Measurements from ENCODE around the gene ACOT12.
"Not testable (repeated sequence)": the region's sequence is repeated elsewhere in the genome, so short reads cannot be mapped to it uniquely, and the experiment has no call there.

Gene ACOT12

DNA sequence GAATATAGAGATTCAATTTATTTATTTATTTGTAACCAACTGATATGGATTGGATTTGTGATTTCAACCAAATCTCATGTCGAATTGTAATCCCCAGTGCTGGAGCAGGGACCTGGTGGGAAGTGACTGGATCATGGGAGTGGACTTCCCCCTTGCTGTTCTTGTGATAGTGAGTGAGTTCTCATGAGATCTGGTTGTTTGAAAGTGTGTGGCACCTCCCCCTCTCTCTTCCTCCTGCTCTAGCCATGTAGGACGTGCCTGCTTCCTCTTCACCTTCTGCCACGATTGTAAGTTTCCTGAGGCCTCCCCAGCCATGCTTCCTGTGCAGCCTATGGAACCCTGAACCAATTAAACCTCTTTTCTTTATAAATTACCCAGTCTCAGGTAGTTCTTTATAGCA is 55.7 kb downstream of the ACOT12 start:
- DNase-seq (ENCODE audit: low spot score): not testable (repeated sequence)

- no peak for DNase-seq (ENCODE audit: low spot score)
Measured at GRCh38 chr5:81337803-81338202, 56.1 kb downstream of the ACOT12 start.

DNA sequence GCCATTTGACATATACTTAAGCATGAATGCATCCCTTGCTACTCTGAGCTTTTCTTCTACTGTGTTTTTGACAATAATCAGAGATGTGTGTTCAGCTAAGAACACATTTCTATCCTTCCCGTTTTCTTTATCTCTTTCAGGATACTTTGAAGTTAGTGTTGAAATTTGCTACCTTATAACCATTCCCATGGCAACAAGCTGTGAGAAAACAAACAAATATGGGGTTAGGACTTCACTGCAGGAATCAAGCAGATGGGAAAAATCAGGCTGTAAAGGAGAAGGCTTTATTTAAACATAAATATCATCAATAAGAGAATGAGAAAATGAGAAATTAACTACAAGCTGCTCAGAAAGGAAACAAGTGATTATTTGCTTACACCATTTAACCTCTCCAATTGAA is 57.4 kb downstream of the ACOT12 start:
- DNase-seq (ENCODE audit: low spot score): no peak

GRCh38 chr5:81335946-81336345 is 58.0 kb downstream of the ACOT12 start:
- no peak for DNase-seq (ENCODE audit: low spot score)

GRCh38 chr5:81334304-81335061 is 59.5 kb downstream of the ACOT12 start:
- DNase-seq (ENCODE audit: low spot score): no peak

- no peak for DNase-seq (ENCODE audit: low spot score)
Measured at GRCh38 chr5:81326554-81326953, 67.4 kb downstream of the ACOT12 start.

- DNase-seq (ENCODE audit: low spot score): no peak
Measured at GRCh38 chr5:81317536-81317935, 76.4 kb downstream of the ACOT12 start.

DNA sequence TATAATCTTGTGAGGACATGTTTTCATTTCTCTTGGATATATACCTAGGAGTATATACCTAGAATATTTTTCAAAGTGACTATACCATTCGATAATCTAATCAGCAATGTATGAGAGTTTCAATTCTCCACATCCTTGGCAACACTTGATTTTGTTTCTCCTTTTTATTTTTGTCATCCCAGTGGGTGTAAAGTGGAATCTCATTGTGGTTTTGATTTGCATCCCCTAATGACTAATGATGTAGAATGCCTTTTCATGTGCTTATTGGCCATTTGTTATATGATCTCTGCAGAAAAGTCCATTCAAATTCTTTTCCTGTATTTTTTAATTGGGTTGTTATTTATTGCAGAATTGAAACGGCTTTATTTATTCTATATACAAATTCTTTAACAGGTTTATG is 77.4 kb downstream of the ACOT12 start:
- no peak for DNase-seq (ENCODE audit: low spot score)

- DNase-seq (ENCODE audit: low spot score): no peak
Measured at GRCh38 chr5:81315830-81316229, 78.1 kb downstream of the ACOT12 start.

DNA sequence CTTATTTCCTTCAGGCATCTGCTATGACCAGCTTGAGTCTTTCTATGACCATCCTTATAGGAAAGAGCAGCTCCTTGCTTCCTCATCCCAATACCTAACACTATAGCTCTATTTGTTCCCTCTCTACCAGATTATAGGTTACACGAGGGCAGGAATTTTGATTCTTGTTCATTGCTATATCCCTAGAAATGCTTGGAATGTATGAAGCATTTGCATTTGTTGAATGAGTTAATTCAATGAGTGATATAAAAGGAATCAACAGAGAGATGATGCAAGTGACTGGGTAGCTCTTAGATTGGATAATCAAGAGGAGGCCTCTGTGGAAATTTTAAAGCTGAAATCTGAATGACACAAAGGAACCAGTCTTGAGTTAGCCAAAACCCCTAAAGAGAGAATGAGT is 78.6 kb downstream of the ACOT12 start:
- DNase-seq (ENCODE audit: low spot score): no peak

DNA sequence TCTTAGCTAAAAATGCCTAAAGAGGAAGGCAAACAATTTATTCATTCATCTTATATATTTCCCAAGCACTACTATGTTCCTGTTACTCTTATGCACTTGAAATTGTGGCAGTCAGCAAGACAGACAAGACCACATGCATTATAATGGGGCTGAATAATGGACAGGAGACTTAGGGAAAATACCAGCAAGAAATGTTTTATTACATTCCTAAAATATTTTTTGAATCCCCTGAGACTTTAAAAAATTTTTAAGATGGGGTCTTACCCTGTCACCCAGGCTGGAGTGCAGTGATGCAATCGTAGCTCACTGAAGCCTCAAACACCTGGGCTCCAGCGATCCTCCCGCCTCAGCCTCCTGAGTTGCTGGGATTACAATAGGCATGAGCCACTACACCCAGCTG is 79.4 kb downstream of the ACOT12 start:
- no peak for DNase-seq (ENCODE audit: low spot score)

DNA sequence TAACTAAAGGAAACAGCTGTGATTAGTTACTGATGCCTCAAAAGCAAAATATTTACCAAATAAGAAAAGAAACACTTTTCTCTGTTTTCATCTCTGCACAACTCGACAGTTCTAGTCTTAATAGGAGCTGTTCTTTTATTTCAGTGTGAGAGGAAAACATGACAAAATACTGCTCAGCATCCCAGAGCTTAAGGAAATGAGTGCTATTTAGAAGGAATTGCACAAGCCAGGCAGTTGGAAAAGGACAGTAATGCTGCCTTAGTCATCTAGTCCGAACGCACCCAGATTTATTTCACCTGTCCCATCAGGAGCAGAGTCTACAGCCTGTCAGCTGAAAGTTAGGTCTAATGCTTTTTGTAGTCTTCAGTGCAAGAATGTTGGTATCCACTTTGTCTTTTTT is 80.2 kb downstream of the ACOT12 start:
- DNase-seq (ENCODE audit: low spot score): no peak

DNA sequence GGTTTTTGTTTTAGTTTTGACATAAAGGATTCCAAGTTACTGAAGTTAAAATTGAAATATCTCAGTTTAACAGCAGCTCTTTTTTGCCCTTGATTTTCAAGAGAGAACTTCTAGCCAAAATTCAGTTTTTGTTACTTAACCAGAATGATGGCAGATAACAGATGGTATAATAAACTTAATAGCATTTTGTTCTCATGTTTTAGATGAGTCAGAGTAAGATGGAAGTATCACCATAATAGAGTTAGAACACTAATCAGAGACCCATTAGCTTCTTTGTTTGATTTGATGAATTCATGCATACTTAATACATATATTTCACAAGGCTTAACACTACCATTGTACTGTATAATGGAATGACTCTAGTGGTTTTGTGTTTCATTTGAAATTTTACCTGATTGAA is 80.7 kb downstream of the ACOT12 start:
- no peak for DNase-seq (ENCODE audit: low spot score)

- DNase-seq (ENCODE audit: low spot score): no peak
Measured at GRCh38 chr5:81310402-81311063, 83.4 kb downstream of the ACOT12 start.

DNA sequence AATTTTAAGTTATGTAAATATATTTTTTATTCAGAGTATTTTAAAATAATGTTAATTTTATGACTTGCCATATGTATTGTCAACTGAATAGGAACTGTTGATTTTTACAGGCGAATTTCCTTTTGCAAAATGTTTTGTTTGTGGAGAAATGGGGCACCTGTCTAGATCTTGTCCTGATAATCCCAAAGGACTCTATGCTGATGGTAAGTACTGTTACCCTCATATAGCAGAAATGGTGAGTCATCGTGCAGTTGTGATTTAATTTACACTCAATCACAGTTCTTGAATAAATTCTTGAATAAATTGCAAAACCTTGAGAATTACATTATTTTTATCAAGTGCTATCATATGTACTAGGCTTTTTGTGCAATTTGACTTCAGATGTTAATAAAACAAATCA is 85.1 kb downstream of the ACOT12 start:
- DNase-seq (ENCODE audit: low spot score): no peak

GRCh38 chr5:81305785-81306184 is 88.1 kb downstream of the ACOT12 start:
- no peak for DNase-seq (ENCODE audit: low spot score)

- DNase-seq (ENCODE audit: low spot score): no peak
Measured at GRCh38 chr5:81303563-81303962, 90.4 kb downstream of the ACOT12 start.

GRCh38 chr5:81302596-81302995 is 91.3 kb downstream of the ACOT12 start:
- DNase-seq (ENCODE audit: low spot score): no peak

DNA sequence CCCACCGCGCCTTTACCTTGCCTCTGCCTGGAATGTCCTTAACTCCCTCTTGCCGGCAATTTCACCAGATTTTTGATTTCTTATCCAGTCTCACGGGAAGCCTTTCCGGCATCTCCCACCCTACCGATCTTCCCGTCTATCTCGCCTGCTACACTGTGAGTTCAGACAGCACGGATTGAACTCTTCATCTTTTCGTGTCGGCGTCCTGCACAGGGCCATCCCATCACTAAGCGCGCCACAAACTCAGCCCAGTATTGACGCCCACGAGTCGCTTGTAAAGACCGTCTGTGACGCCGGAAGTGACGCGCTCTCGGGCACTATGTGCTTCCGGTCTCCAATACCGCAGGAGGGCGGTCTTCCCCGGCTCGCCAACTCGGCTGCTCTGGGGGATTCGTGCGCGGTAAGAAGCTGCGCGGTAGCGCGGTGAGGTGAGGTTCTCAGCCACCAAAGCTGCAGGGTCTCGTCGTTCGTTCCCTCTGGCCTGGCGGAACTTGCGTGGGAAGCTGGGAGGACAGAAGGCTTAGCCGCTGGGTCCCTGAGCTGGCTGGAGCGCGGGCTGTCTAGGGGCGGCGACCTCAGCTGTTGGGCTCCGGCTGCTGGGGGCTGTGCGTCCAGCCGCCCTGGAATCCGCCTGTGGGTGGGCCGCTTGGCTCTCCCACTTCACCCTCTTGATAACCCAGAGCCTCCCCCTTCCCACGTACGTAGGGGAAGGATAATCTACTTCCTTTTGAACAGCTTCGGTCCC is 92.5 kb downstream of the ACOT12 start, which contains the start of gene ZCCHC9:
ZCCHC9 (plus strand) TSS at position 317 of the 745 bp plus-strand sequence. CDS start 3,171 bp downstream, outside the sequence.
- peak; percentile 91 for DNase-seq (ENCODE audit: low spot score)

GRCh38 chr5:81300921-81301270 is 93.0 kb downstream of the ACOT12 start:
- DNase-seq (ENCODE audit: low spot score): no peak

GRCh38 chr5:81297531-81297930 is 96.4 kb downstream of the ACOT12 start:
- no peak for DNase-seq (ENCODE audit: low spot score)

- DNase-seq (ENCODE audit: low spot score): not testable (repeated sequence)
Measured at GRCh38 chr5:81294021-81294420, 99.9 kb downstream of the ACOT12 start.

DNA sequence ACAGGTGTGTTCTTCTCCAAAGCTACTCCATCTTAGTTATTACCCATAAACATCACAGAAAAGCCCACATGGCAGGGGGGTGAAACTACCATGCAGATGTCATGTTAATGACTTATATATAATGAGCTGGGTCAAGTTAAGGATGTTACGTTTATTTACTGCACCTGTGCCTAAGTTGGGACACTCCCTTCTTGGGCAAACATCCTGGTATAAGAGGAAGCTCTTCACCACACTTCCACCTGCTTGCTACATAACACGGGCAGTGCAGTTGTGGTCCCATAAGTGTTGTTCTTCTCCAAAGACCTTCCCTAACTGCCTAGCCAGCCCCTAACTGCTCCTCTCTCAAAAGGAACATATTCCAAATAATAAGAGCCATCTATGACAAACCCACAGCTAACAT is 101.8 kb downstream of the ACOT12 start:
- DNase-seq (ENCODE audit: low spot score): no peak

Data from CD4-positive, alpha-beta T cell treated with Interleukin-6 at 100 ng/mL for 8 hours (primary cell).